Hematopoietic multipotent progenitor cell (in vitro differentiated cells): ENCODE results near the gene KCNA5. TPM values are rescaled to one million over a fixed set of nuclear protein-coding genes. Genes with fewer than 3 reads are reported as not detected.

Experiments used
- DNase-seq, 3 donors: peaks; one replicate each; pipeline ENCODE4 v3.0.0-alpha.2; 2011 to 2015; ENCODE audit warnings: low read depth in 2 of 3, low spot score in 2 of 3
- total RNA-seq: library from RNA; depleted of rRNA; stranded (reverse); fragments of >200 nt; gene quantifications from one replicate; pipeline ENCODE4 v1.2.3, GENCODE V29; 2012

KCNA5 gene
- total RNA-seq, 1 donor, result under 0.01 TPM

- no peak for DNase-seq
Measured at GRCh38 chr12:5026342-5026938, 17.2 kb upstream of the KCNA5 start.

- DNase-seq, result no peak
Measured at GRCh38 chr12:5027046-5027821, 16.4 kb upstream of the KCNA5 start.

- DNase-seq, result no peak
Measured at GRCh38 chr12:5030066-5030465, 13.6 kb upstream of the KCNA5 start.

- no peak for DNase-seq
Measured at GRCh38 chr12:5031242-5031641, 12.4 kb upstream of the KCNA5 start.

GRCh38 chr12:5031958-5032357 is 11.7 kb upstream of the KCNA5 start:
- DNase-seq, result no peak

GRCh38 chr12:5032821-5033220 is 10.9 kb upstream of the KCNA5 start:
- DNase-seq, result no peak

- no peak for DNase-seq
Measured at GRCh38 chr12:5033883-5034282, 9.8 kb upstream of the KCNA5 start.

- DNase-seq, result no peak
Measured at GRCh38 chr12:5034603-5035002, 9.1 kb upstream of the KCNA5 start.

- no peak for DNase-seq
Measured at GRCh38 chr12:5035618-5036017, 8.1 kb upstream of the KCNA5 start.

GRCh38 chr12:5036031-5036430 is 7.6 kb upstream of the KCNA5 start:
- DNase-seq, result no peak

- DNase-seq, result no peak
Measured at GRCh38 chr12:5037795-5038357, 5.8 kb upstream of the KCNA5 start.

GRCh38 chr12:5038781-5039311 is 4.8 kb upstream of the KCNA5 start:
- no peak for DNase-seq

- DNase-seq, result no peak
Measured at GRCh38 chr12:5039815-5040214, 3.9 kb upstream of the KCNA5 start.

GRCh38 chr12:5040368-5040767 is 3.3 kb upstream of the KCNA5 start:
- no peak for DNase-seq

- DNase-seq, result no peak
Measured at GRCh38 chr12:5044420-5045295, 979 bp downstream of the KCNA5 start.

GRCh38 chr12:5047094-5047493 is 3.4 kb downstream of the KCNA5 start:
- DNase-seq, result no peak

- no peak for DNase-seq
Measured at GRCh38 chr12:5047729-5048128, 4.0 kb downstream of the KCNA5 start.

- no peak for DNase-seq
Measured at GRCh38 chr12:5050542-5050941, 6.9 kb downstream of the KCNA5 start.

GRCh38 chr12:5051334-5051733 is 7.7 kb downstream of the KCNA5 start:
- no peak for DNase-seq

GRCh38 chr12:5051913-5052312 is 8.2 kb downstream of the KCNA5 start:
- DNase-seq, result peak in 1 of 3 donors; percentile 6

- DNase-seq, result no peak
Measured at GRCh38 chr12:5052348-5052747, 8.7 kb downstream of the KCNA5 start.
